Left colon (tissue), 2 donors: ENCODE measurements around the gene ERBB4. TPM values are rescaled to one million over a fixed set of nuclear protein-coding genes. Genes with fewer than 3 reads are reported as not detected.

Experiments
- ATAC-seq: fragments of 200-7000 bp; cut with Tn5 transposase; one replicate; pipeline ENCODE4 v1.9.1; 2020; ENCODE audit warnings: mild to moderate bottlenecking, moderate library complexity
- DNase-seq, 2 donors: peaks; one replicate each; pipeline ENCODE4 v3.0.0-alpha.2; 2020
- intact Hi-C, 2 donors: fragments of 100-400 bp; cut with DNase I in 1 of 2; cut with micrococcal nuclease in 1 of 2; formaldehyde crosslinking; loops; one replicate each; pipeline versions ENCODE4 v1.11.2 to v1.14.0; 2022; cut with DNase I, micrococcal nuclease
- total RNA-seq, 2 donors: library from RNA; stranded (reverse); fragmentation: NEBNext Ultra II Directional; extraction: Animal tissue kit (Norgen Biotek cat#: 25700); gene quantifications; one replicate each; pipeline ENCODE4 v1.2.1, GENCODE V29; 2021
- donor health status: DM: no; HTN: no; CAD: no.
- donor health status: DM: yes; HTN: yes; CAD: no.

The ERBB4 gene
- total RNA-seq, 2 donors from 2014 or later, result 0.18 to 0.70 TPM

DNA sequence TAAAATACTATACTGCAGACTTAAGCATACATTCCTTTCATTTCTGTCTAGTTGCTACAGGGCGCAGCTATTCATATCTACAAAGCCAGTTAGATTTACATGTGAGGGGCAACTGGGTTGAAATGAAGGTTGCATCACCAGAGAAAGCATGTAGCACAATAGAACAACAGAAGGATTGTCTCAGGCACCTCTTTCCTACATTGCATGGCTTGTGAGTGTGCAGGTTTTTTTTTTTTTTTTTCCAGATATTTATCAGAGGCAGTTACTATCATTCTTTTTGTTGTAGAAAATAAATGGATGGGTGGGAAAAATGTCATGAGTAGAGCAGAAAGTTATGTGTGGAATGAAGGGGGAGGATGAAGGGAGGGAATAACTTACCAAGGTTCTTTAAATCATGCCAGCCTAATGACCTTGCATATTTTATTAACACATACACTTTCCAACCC lies 86.8 kb downstream of the ERBB4 start:
- intact Hi-C loops, result no loop called here
- ATAC-seq, result no peak
- no peak for DNase-seq

DNA sequence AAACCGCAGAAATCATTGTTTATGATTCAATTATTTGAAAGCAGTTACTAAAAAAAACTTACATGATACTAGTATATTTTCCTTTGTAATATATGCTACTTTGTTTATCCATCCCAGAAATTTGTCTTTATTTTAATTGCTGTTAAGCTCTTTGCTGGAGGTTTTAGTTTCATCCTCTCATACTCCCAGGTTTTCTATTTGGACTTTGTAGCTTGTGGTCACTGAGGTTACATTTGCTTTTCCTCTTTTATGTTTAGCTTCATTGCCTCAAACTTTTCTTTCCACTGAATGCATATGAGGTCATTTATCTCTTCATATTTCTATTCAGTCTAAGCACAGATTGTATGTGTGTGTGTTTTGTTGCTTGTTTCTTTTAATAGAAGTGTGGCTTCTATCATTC lies 89.9 kb downstream of the ERBB4 start:
- intact Hi-C loops, result no loop called here
- ATAC-seq, result no peak
- no peak for DNase-seq

DNA sequence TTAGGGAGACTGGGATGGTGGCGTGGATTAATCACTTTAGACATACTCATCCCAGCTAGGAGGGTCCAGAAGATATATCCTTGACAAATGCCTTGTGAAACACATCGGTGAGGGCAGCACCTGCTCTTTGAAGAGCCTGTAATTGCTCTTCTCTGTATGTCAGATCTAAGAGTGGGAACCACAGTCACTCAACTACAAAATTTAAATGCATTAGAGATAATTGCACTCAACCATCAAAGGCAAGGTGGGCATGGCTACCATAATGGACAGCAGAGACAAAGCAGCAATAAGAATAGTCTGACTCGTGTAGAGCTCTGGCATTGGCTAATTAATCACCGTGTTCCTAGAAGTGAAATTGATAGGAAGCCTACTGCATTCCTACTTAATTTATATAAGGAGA lies 96.8 kb downstream of the ERBB4 start:
- intact Hi-C loops, result no loop called here
- ATAC-seq, result no peak
- DNase-seq, result no peak

DNA sequence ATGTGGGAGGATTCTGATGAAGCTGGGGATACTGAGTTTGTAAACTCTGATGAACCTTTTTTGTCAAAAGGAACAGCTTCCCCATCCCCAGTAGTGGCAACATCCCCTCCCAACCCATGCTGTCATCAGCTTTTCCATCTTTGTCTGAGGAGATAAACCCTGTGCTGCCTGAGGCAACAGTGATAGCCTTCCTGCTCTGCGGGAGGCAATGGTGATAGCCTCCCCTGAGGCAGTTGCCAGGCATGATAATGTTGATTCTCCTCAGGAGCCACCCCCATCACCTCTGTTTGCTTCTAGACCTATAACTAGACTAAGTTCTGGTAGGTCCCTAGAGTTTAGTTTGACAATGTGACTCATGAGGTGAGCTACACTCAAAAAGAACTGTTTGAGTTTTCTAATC lies 97.5 kb downstream of the ERBB4 start:
- ATAC-seq (no peak), DNase-seq (no peak)
- intact Hi-C loops, result no loop called here

DNA sequence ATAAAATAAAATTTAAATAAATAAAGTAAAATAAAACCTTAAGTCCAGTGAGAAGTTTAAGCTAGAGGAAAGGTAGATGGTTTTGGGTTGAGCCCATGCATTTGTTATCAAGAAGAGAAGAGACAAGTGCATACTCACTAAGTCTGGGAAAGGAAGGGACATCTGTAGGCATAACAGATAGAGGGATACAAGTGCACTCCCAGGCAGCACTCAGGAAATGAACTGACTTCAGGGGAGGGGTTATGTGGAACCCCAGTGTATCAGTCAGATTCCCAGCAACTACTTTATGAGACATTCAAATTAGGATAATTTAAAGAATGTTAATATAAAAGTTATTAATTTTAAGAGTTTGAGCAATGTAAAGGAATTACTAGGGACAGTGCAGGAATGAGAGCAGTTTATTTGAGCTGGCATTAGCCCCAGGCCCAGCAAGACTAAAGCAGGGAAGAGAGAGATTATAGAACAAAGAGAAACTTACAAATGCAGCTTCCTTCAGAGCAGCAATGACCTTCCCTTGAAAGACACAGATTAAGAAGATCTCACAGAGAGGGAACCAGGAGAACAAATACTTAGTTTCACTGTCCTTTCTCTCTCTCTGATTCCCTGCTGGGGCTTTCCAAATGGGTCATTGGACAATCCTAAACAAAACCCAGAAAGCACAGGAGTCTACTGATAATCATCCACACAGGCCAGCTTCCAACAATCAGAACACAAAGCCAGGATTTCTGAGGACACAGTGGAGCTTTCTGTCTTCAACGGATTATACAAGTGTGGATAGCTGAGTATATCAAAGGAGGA lies 109.7 kb downstream of the ERBB4 start:
- intact Hi-C loops, result no loop called here
- no peak for DNase-seq
- no peak for ATAC-seq

DNA sequence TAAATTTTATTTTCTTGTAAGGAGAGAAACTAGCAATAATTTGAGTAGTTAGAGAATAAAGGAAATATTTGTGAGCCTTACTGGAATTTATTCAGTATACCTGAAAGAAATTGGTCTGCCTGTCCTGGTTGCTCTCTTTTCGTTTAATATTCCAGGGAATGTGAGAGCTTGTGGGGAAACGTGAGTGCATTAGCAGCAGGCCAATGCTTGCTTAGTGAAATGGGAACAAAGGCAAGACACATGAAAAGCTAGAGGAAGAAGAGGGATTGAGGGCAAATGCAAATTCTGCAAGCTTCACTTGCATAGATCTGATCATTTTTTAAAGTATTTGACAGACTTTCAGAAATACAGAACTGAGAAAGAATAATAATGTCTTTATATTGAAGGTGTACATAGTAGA lies 111.0 kb downstream of the ERBB4 start:
- intact Hi-C loops, result no loop called here
- no peak for DNase-seq
- no peak for ATAC-seq

DNA sequence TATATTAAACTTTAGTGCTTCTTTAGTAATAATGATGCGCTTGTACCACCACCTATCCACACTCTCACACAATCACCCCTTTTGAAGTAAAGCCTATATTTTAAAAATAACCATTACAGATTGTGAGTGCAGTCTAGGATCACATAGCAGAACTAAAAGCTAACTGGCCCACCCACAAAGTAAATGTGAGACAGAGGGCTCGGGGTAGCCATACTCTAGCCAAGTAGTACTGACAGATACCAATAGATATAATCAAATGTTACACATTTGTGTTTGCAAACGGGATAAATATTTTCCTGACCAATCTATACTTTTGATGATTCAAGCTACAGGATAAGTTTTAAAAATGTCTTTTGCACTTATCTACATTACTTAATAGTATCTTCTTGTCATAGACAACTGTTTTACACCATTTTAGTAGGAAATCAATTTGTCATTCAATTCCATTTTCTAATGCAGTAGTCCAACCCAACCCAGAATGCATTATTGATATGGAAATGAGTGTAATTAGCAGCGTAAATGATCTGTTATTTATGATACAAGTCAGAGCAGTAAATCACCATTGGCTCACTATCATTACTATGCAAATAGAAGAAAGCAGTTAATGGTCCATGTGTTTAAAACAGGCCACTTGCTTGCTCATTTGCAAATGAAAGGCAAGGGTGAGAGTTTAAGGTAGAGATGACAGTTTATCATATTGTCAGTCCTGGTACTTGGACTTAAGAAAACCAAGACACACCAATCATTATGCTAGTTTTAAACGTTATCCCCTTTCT lies 111.8 kb downstream of the ERBB4 start:
- ATAC-seq (no peak), DNase-seq (no peak)
- intact Hi-C loops, result no loop called here

DNA sequence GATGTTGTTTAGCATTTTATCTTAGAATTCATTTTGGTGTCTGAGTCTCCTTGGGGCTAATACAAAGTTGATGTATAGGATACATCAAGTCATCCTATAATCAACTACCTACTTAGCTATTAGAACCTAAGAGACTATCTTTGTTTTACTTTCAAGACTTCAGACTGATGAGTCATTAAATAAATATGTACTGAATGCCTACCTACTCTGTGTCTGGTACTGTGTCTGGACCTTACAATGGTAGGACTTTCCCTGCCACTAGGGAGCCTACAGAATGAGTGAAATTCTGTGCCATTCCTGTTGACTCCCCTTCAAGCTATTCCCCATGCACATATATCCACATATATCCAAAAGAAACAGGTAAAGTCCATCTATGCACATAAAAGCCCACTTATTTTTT lies 114.5 kb downstream of the ERBB4 start:
- ATAC-seq (no peak), DNase-seq (no peak)
- intact Hi-C loops, result no loop called here

DNA sequence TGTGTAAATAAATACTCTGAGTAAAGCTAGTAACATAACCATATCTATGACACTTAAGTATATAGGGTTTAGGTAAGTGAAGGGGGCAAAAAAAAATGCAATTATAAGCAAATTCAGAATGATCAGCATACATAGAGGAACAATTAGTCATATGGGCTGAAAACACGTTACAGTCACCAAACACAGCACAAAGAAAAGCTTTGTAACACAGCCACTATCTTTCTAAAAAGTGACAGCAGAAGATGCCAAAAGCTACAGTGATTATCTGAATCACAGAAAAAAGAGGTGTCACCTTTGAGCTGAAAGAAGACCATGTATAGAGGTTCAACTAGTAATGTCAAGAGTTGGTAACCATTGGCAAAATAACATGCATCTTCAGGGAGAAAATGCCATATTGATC lies 115.5 kb downstream of the ERBB4 start:
- no peak for ATAC-seq
- intact Hi-C loops, result no loop called here
- no peak for DNase-seq

DNA sequence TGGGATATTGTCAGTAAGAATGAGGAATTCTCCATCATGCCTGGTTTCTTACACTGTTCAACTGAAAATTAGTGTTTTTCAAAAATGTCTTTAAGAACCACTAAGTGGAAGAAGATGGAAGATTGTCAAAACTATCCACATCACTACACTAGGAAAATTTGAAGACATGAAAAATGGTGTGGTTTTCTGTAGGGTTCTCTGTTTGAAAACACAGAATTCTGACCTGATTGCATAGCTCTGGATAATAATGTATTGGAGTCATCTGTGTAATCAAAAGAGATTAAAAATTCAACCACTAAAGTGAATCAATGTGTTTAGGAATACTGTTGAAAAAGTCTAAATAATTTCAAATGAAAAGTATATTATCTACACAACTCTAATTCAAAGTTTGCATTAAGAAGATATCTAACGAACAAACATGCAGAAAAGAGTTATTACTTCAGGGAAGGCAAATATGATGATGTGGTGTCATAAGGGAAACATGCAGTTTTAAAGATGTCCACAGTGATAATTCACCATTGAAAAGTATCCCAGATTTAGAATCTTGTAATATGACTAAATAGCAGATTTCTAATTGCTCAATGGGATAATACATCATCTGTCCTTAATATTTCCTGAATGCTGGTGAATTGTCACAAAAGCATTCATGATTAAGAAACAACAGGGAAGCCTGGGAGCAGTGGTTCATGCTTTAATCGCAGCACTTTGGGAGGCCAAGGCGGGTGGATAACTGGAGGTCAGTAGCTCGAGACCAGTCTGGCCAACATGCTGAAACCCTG lies 116.9 kb downstream of the ERBB4 start:
- ATAC-seq (no peak), DNase-seq (no peak)
- intact Hi-C loops, result no loop called here

DNA sequence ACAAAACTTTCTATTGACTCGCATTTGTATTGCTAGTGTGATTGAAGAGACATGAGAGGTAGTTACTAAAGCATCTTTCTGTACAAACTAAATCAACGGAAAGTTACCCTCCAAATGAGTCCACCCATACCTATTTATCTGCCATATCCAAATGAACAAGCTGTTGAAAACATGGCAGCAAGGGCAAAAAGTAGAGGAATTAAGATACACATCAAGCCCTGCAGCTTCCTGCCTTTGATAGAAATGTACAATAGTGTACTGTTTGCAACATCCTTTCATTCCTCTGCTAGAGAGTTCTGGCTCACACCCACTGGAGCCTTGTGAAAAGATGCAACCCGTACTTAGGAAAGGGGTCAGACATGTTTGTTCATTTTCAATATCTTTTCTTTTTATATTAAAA lies 122.5 kb downstream of the ERBB4 start:
- intact Hi-C loops, result no loop called here
- DNase-seq (no peak), ATAC-seq (no peak)

DNA sequence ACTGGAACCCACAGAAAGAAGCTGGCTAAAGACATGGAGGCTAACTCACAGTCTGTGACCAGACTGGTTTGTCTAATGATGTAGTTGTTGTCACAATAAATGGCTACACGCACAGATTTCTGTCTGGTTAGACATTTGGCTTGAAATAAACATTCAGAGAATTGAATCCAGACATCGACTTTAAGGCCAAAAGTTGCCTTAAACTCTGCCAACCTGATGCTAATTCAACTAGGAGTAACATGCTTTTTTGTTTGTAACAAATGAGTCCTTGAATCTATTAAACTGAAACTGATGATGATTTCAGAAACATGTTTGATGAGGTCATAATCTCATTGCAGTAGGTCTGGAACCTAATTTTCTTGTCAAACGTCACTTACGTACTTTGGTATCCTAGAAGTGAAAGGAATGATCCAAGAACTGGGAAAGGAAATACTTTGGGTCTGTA lies 123.8 kb downstream of the ERBB4 start:
- no peak for ATAC-seq
- intact Hi-C loops, result no loop called here
- no peak for DNase-seq

DNA sequence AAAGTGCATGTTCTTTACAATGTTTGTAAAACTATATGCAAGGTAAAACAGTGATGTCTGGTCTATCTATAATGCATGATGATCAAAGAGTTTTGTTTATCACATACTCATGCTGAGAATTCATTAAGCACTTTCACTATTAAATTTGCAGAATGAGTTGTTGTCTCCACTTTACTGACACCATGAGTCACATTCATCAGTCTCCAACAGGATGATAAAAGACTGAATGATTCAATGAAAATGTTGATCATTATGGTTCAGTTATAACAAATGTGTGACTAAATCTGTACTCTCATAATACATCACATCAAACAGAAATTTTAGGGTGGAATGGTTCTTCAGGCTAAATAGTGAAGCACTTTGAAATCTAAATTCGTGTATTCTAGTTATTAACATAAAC lies 129.0 kb downstream of the ERBB4 start:
- intact Hi-C loops, result no loop called here
- DNase-seq (no peak), ATAC-seq (no peak)

DNA sequence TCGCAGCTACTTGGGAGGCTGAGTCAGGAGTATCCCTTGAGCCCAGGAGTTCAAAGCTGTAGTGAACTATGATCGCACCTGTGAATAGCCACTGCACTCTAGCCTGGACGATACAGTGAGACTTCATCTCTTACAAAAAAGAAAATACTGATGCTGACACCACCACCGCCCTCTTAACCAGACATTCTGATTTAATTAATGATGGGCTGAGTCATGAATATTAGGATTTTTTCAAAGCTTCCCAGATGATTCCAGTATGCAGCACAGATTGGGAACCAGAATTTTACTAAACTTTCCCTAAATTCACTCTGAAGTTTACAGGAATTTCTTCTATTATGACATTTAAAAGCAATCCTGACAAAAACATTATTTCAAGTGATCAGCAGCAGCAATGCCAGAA lies 130.1 kb downstream of the ERBB4 start:
- intact Hi-C loops, result no loop called here
- DNase-seq, result no peak

DNA sequence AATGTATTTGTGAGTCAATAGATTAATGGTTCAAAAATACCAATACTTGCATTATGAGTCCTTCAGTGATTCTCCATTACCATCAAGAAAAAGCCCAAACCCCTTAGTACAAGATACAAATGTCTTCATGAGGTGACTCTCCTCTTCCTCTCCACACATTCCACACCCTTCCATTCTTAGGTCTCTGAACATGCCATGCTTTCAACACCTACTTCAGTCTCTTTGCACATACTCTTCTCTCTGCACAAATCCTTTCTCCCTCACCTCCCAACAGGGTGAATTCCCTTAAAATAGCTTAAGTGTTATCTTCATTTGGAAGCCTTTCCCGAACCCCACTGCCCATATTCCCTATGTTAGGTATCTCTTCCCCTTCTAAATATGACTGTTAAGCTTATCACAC lies 131.9 kb downstream of the ERBB4 start:
- ATAC-seq (no peak), DNase-seq (no peak)
- intact Hi-C loops, result no loop called here

More for the DNA sequence above, 130.1 kb downstream of the ERBB4 start:
- ATAC-seq, result no peak

DNA sequence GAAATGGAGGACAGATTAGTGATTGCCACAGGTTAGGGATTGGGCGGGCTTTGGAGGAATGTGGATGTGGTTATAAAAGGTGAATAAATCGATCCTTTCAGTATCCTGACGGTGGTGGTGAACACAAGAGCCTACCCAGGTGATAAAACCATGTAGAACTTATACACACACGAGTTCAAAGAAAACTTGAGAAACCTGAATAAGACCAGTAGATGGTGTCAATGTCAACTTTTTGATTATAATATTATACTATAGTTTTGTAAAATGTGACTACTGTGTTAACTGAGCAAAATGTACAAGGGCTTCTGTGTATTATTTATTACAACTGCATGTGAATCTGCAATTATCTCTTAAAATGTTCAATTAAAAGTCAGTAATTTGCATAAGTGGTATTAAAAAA lies 136.3 kb downstream of the ERBB4 start:
- ATAC-seq (no peak), DNase-seq (no peak)
- intact Hi-C loops, result no loop called here

DNA sequence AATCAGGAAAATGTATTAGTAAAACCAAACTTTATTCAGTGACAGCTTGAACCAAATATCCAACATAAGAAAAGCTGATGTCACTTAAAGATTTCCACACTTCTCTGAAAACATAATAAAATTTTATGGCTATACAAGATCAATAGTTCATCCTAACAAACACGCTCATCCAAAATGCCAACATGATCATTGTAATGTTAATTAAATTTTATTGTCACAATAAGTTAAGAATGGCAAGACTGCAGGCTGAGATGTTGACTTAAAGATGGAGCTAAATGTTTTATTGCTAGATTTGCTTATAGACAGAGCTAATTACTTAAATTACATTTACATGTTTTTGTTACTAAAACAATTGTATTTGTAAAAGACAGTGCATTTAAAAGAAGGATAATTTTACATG lies 140.3 kb downstream of the ERBB4 start:
- DNase-seq (no peak), ATAC-seq (no peak)
- intact Hi-C loops, result no loop called here

DNA sequence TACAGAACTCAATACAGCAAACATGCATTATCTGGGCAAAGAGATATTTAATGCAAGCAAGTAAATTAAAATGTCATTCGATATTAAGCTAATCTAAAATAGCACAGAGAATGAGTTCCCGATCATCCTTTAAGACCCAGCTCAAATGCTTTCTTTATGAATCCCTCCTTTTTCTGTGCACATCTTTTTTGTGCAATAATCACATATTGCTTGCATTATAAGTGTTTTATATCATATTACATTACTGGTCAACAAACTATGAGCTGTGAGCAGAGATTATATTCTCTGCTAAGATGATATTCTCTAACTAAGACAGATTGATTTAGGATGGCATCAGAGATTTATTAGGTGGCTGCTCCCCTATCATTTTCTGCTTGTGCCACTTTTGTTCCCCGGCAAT lies 146.1 kb downstream of the ERBB4 start:
- intact Hi-C loops, result no loop called here
- DNase-seq (no peak), ATAC-seq (no peak)

DNA sequence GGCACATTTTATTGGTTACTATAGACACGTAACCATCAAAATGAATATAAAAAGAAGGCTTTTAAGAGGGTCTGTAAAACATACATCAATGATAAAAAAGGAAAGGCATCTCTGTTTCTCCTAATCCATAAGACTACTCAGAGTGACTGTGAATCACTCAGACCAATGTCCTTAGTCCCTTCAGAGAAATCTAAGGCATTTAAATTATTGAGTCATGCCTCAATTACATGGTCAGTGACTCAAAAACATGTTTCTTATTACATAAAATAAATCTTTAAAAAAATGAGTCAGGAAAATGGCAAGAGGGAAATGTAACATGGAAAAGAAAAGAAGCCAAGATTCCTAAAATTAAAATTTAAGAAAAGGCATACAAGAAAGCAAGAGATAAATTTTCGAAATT lies 146.6 kb downstream of the ERBB4 start:
- ATAC-seq, result no peak
- intact Hi-C loops, result no loop called here
- DNase-seq, result no peak

DNA sequence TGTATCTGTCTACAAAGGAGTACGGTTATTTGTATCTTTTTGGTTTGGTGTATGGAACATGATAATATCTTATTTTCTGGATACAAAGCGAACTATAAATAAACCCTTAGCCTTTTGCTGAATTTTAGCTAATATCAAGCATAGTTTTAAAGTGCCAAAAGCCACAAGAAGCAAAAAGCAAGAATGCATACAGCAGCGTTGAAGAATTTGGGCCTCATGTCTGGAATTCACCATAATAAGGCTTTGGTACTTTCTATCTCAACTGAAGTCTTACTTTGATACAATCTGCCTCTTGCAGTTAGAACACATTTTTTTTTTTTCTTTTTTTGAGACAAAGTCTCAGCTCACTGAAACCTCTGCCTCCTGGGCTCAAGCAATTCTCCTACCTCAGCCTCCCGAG lies 151.5 kb downstream of the ERBB4 start:
- no peak for DNase-seq
- intact Hi-C loops, result no loop called here
- ATAC-seq, result no peak
